ENCODE results near the gene RARB. TPM values are rescaled to one million over a fixed set of nuclear protein-coding genes. Genes with fewer than 3 reads are reported as not detected.

RARB gene
- total RNA-seq, 1 donor from 2014 or later, result 1.8 TPM

DNA sequence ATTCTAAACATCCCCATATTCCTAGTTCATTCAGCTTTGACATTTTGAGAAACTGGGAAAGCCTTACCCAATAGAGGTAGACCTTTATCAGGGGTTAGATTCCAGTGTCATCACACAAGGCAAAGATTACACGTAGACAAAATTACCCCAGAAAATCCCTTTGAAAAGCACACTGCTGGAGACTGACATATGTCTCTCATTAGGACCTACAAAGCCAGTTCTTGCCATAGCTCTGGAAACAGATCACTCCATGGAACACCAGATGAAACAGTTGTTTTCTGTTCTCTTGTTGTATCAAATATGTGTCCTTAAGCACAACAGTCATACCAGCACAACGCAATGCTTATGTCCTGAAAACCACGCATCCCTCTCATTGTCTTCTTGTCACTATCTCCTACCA, 44.7 kb downstream of the RARB start:
- Histone ChIP-seq H3K9ac (no peak overlapping the region), H3K27me3 (no peaks in the 10 kb centered on the region), H3K79me2 (ENCODE audit: low read depth) (no peaks in the 10 kb centered on the region), H4K20me1 (ENCODE audit: low read depth) (no peaks in the 10 kb centered on the region), H3K4me2 (no peak overlapping the region), H3F3A (ENCODE audit: low read depth) (no peaks in the 10 kb centered on the region), H3K4me3 (no peak overlapping the region), H3K4me1 (peaks cover 11% of the 10 kb centered on the region), H3K9me3 (ENCODE audit: low read depth) (no peaks in the 10 kb centered on the region), H2AFZ (replicated peaks) (no peak overlapping the region), H3K27ac (no peak overlapping the region), H3K36me3 (no peaks in the 10 kb centered on the region)
- Mint-ChIP-seq H3K4me3 (no peak overlapping the region), H3K9me3 (no peaks in the 10 kb centered on the region), H3K27me3 (ENCODE audit: insufficient read depth, low read depth) (peaks cover 2% of the 10 kb centered on the region), H3K4me1 (peaks cover 38% of the 10 kb centered on the region), H3K27ac (peak overlapping the region; percentile 68), H3K36me3 (no peaks in the 10 kb centered on the region)
- TF ChIP-seq CTCF (IDR thresholded peaks at IDR 0.05), result no peak
- no peak for TF ChIP-seq EZH2phosphoT487 (IDR thresholded peaks at IDR 0.05)
- TF ChIP-seq EZH2 (IDR thresholded peaks at IDR 0.05), result no peak
- no peak for DNase-seq (ENCODE audit: low spot score)

- TF ChIP-seq EZH2 (IDR thresholded peaks at IDR 0.05) (no peak), CTCF (IDR thresholded peaks at IDR 0.05) (no peak), EZH2phosphoT487 (IDR thresholded peaks at IDR 0.05) (no peak)
- Mint-ChIP-seq H3K27ac (peak overlapping the region; percentile 68), H3K36me3 (no peaks in the 10 kb centered on the region), H3K27me3 (ENCODE audit: insufficient read depth, low read depth) (peaks cover 2% of the 10 kb centered on the region), H3K4me3 (no peak overlapping the region), H3K4me1 (peaks cover 38% of the 10 kb centered on the region), H3K9me3 (no peaks in the 10 kb centered on the region)
- Histone ChIP-seq H3K79me2 (ENCODE audit: low read depth) (no peaks in the 10 kb centered on the region), H4K20me1 (ENCODE audit: low read depth) (no peaks in the 10 kb centered on the region), H3K9ac (no peak overlapping the region), H3F3A (ENCODE audit: low read depth) (no peaks in the 10 kb centered on the region), H3K36me3 (no peaks in the 10 kb centered on the region), H3K27ac (no peak overlapping the region), H3K4me2 (no peak overlapping the region), H3K9me3 (ENCODE audit: low read depth) (no peaks in the 10 kb centered on the region), H3K4me1 (peaks cover 11% of the 10 kb centered on the region), H3K4me3 (no peak overlapping the region), H2AFZ (replicated peaks) (peak overlapping the region; percentile 47), H3K27me3 (no peaks in the 10 kb centered on the region)
- DNase-seq (ENCODE audit: low spot score), result peak; percentile 15
Measured at GRCh38 chr3:25473246-25473645, 45.2 kb downstream of the RARB start.

GRCh38 chr3:25474052-25474451, 46.0 kb downstream of the RARB start:
- Histone ChIP-seq H3F3A (ENCODE audit: low read depth) (no peaks in the 10 kb centered on the region), H3K4me3 (no peak overlapping the region), H3K4me1 (peaks cover 11% of the 10 kb centered on the region), H4K20me1 (ENCODE audit: low read depth) (no peaks in the 10 kb centered on the region), H3K36me3 (no peaks in the 10 kb centered on the region), H3K27me3 (no peaks in the 10 kb centered on the region), H3K79me2 (ENCODE audit: low read depth) (no peaks in the 10 kb centered on the region), H3K27ac (no peak overlapping the region), H3K4me2 (no peak overlapping the region), H3K9ac (no peak overlapping the region), H2AFZ (replicated peaks) (no peak overlapping the region), H3K9me3 (ENCODE audit: low read depth) (no peaks in the 10 kb centered on the region)
- TF ChIP-seq CTCF (IDR thresholded peaks at IDR 0.05), result no peak
- no peak for TF ChIP-seq EZH2phosphoT487 (IDR thresholded peaks at IDR 0.05)
- no peak for TF ChIP-seq EZH2 (IDR thresholded peaks at IDR 0.05)
- H3K36me3 Mint-ChIP-seq, result no peaks in the 10 kb centered on the region
- H3K27ac Mint-ChIP-seq, result no peak overlapping the region
- peaks cover 32% of the 10 kb centered on the region for H3K4me1 Mint-ChIP-seq
- no peak overlapping the region for H3K4me3 Mint-ChIP-seq
- peaks cover 4% of the 10 kb centered on the region for H3K27me3 Mint-ChIP-seq (ENCODE audit: insufficient read depth, low read depth)
- no peak for DNase-seq (ENCODE audit: low spot score)
- H3K9me3 Mint-ChIP-seq, result no peaks in the 10 kb centered on the region
